MCF 10A (cell line): Measurements from ENCODE around the gene FNDC1. TPM values are rescaled to one million over a fixed set of nuclear protein-coding genes. Genes with fewer than 3 reads are reported as not detected.

Source experiments
- BruUV-seq: library from RNA; stranded (reverse); fragments of 400-500 nt; replicated peaks from 2 replicates; lab custom pipeline; 2021; lab: Mats Ljungman, UMichigan
- CTCF ChIA-PET: fragments of 300-600 bp; sonication (Branson Sonifier 250); formaldehyde crosslinking; extraction: SDS; loops from one replicate; lab custom pipeline; 2021; ENCODE audit warnings: antibody characterized with exemption, inconsistent platforms; lab: Yijun Ruan, JAX
- POLR2A ChIA-PET: fragments of 300-600, 350-650 bp; sonication (Branson Sonifier 250); formaldehyde crosslinking; extraction: SDS; loops from one replicate; lab custom pipeline; 2020; ENCODE audit warnings: antibody characterized with exemption, inconsistent platforms; lab: Yijun Ruan, JAX
- DNase-seq: peaks from one replicate; pipeline ENCODE4 v3.0.0-alpha.2; 2018; ENCODE audit not compliant: unreplicated experiment
- H3K27ac Mint-ChIP-seq: one replicate; pipeline ENCODE4 v1.8.0; 2022; ENCODE audit warnings: mild to moderate bottlenecking, low read depth, mixed read lengths; ENCODE audit not compliant: unreplicated experiment
- H3K27me3 Mint-ChIP-seq: one replicate; pipeline ENCODE4 v1.8.0; 2022; ENCODE audit warnings: mixed read lengths; ENCODE audit not compliant: insufficient read depth, unreplicated experiment
- H3K36me3 Mint-ChIP-seq: one replicate; pipeline ENCODE4 v1.8.0; 2022; ENCODE audit warnings: mild to moderate bottlenecking, moderate library complexity, mixed read lengths; ENCODE audit not compliant: insufficient read depth, unreplicated experiment
- H3K4me1 Mint-ChIP-seq: one replicate; pipeline ENCODE4 v1.8.0; 2022; ENCODE audit warnings: mixed read lengths; ENCODE audit not compliant: insufficient read depth, unreplicated experiment
- H3K4me3 Mint-ChIP-seq: one replicate; pipeline ENCODE4 v1.8.0; 2022; ENCODE audit warnings: mild to moderate bottlenecking, moderate library complexity, mixed read lengths; ENCODE audit not compliant: unreplicated experiment
- H3K9me3 Mint-ChIP-seq: one replicate; pipeline ENCODE4 v1.8.0; 2022; ENCODE audit warnings: mixed read lengths; ENCODE audit not compliant: unreplicated experiment
- CTCF ChIP-seq: fragments of 200-600 bp; IDR thresholded peaks from one replicate; pipeline ENCODE4 v1.8.0; 2022; ENCODE audit warnings: antibody characterized with exemption, mild to moderate bottlenecking; ENCODE audit not compliant: unreplicated experiment
- intact Hi-C: fragments of 100-400 bp; cut with micrococcal nuclease; formaldehyde crosslinking; loops from 2 replicates; pipeline ENCODE4 v1.14.1; 2022
- total RNA-seq: library from RNA; stranded (reverse); gene quantifications from 2 replicates; pipeline ENCODE4 v1.2.3, GENCODE V29; 2022

The FNDC1 gene
- total RNA-seq, 1 experiment from 2014 or later = not detected

- Mint-ChIP-seq H3K4me3 (no peak overlapping the region), H3K36me3 (no peaks in the 10 kb centered on the region), H3K4me1 (no peaks in the 10 kb centered on the region), H3K9me3 (no peaks in the 10 kb centered on the region), H3K27me3 (peaks cover 62% of the 10 kb centered on the region), H3K27ac (no peak overlapping the region)
- ChIA-PET POLR2A (no interaction called here), CTCF (no interaction called here)
- TF ChIP-seq CTCF = no peak
- intact Hi-C loops = no loop called here
- no TSS peak for BruUV-seq
- DNase-seq = no peak
These were observed 60.5 kb downstream of the FNDC1 start for GRCh38 chr6:159229651-159230051.

- Mint-ChIP-seq H3K4me1 (no peaks in the 10 kb centered on the region), H3K27ac (no peak overlapping the region), H3K9me3 (no peaks in the 10 kb centered on the region), H3K27me3 (peaks cover 62% of the 10 kb centered on the region), H3K4me3 (no peak overlapping the region), H3K36me3 (no peaks in the 10 kb centered on the region)
- intact Hi-C loops = no loop called here
- TF ChIP-seq CTCF = no peak
- DNase-seq = no peak
- BruUV-seq = no TSS peak
- CTCF ChIA-PET = no interaction called here
- POLR2A ChIA-PET = interaction anchor here (0.6 kb wide), 1 partner anchor 52 kb away, joined by 3 read pairs; no protein-coding TSS in a partner anchor
These were observed 63.0 kb downstream of the FNDC1 start for GRCh38 chr6:159232106-159232645.

GRCh38 chr6:159232751-159233150 is 63.6 kb downstream of the FNDC1 start:
- TF ChIP-seq CTCF = no peak
- Mint-ChIP-seq H3K27ac (no peak overlapping the region), H3K36me3 (no peaks in the 10 kb centered on the region), H3K4me3 (no peak overlapping the region), H3K9me3 (no peaks in the 10 kb centered on the region), H3K4me1 (no peaks in the 10 kb centered on the region), H3K27me3 (peaks cover 59% of the 10 kb centered on the region)
- intact Hi-C loops = no loop called here
- ChIA-PET POLR2A (interaction anchor here (0.6 kb wide), 1 partner anchor 52 kb away, joined by 3 read pairs; no protein-coding TSS in a partner anchor), CTCF (no interaction called here)
- BruUV-seq = no TSS peak
- DNase-seq = no peak

- Mint-ChIP-seq H3K36me3 (no peaks in the 10 kb centered on the region), H3K9me3 (no peaks in the 10 kb centered on the region), H3K27ac (no peak overlapping the region), H3K4me1 (no peaks in the 10 kb centered on the region), H3K4me3 (no peak overlapping the region), H3K27me3 (peaks cover 51% of the 10 kb centered on the region)
- CTCF ChIA-PET = no interaction called here
- BruUV-seq = no TSS peak
- DNase-seq = no peak
- POLR2A ChIA-PET = no interaction called here
- no peak for TF ChIP-seq CTCF
- intact Hi-C loops = no loop called here
These were observed 64.3 kb downstream of the FNDC1 start for GRCh38 chr6:159233365-159234101.
